Effector CD4-positive, alpha-beta T cell (primary cell): Measurements from ENCODE around the gene FADD.
A peak's percentile ranks its signal among the peaks of the same experiment; 100 is the strongest.
"Not testable (repeated sequence)": the region's sequence is repeated elsewhere in the genome, so short reads cannot be mapped to it uniquely, and the experiment has no call there.

Experiments
- DNase-seq: peaks from one replicate; pipeline ENCODE4 v3.0.0-alpha.2; 2020

The FADD gene

GRCh38 chr11:70182266-70182665 is 20.8 kb upstream of the FADD start:
- DNase-seq: no peak

GRCh38 chr11:70183032-70183431 is 20.1 kb upstream of the FADD start:
- no peak for DNase-seq

- no peak for DNase-seq
Observed at GRCh38 chr11:70183483-70184176, 19.5 kb upstream of the FADD start.

GRCh38 chr11:70184396-70184795 is 18.7 kb upstream of the FADD start:
- no peak for DNase-seq

GRCh38 chr11:70185348-70186055 is 17.6 kb upstream of the FADD start:
- no peak for DNase-seq

- no peak for DNase-seq
Observed at GRCh38 chr11:70186420-70186819, 16.7 kb upstream of the FADD start.

- no peak for DNase-seq
Observed at GRCh38 chr11:70186936-70187335, 16.2 kb upstream of the FADD start.

GRCh38 chr11:70187771-70188170 is 15.3 kb upstream of the FADD start:
- DNase-seq: no peak

GRCh38 chr11:70189622-70190021 is 13.5 kb upstream of the FADD start:
- no peak for DNase-seq

- DNase-seq: peak; percentile 30
Observed at GRCh38 chr11:70191495-70192140, 11.5 kb upstream of the FADD start.

- DNase-seq: no peak
Observed at GRCh38 chr11:70192666-70193410, 10.3 kb upstream of the FADD start.

GRCh38 chr11:70193411-70194292 is 9.4 kb upstream of the FADD start:
- DNase-seq: no peak

GRCh38 chr11:70194792-70195791 is 8.0 kb upstream of the FADD start:
- no peak for DNase-seq

GRCh38 chr11:70200212-70200844 is 2.8 kb upstream of the FADD start:
- DNase-seq: no peak

- not testable (repeated sequence) for DNase-seq
Observed at GRCh38 chr11:70201047-70201446, 2.0 kb upstream of the FADD start.

GRCh38 chr11:70201882-70202861 is 924 bp upstream of the FADD start:
- no peak for DNase-seq

- DNase-seq: peak; percentile 92
Observed at GRCh38 chr11:70203751-70204465, 812 bp downstream of the FADD start.

- no peak for DNase-seq
Observed at GRCh38 chr11:70204466-70204799, 1.3 kb downstream of the FADD start.
